Measurements from ENCODE around the gene PSMA3.

The PSMA3 gene

GRCh38 chr14:58299401-58300330 lies 55.0 kb downstream of the PSMA3 start:
- no peak for DNase-seq

GRCh38 chr14:58301416-58301815 lies 56.8 kb downstream of the PSMA3 start:
- DNase-seq, result no peak

- DNase-seq, result no peak
Observed at GRCh38 chr14:58305730-58306129, 61.1 kb downstream of the PSMA3 start.

- DNase-seq, result no peak
Observed at GRCh38 chr14:58307597-58308316, 63.1 kb downstream of the PSMA3 start.

GRCh38 chr14:58309086-58309485 lies 64.4 kb downstream of the PSMA3 start:
- DNase-seq, result no peak

GRCh38 chr14:58313699-58314098 lies 69.1 kb downstream of the PSMA3 start:
- no peak for DNase-seq

GRCh38 chr14:58315606-58316005 lies 71.0 kb downstream of the PSMA3 start:
- no peak for DNase-seq
